HG03280 (cell line): ENCODE results near the gene PKNOX2.

Experiments
- ATAC-seq: cut with Tn5 transposase; IDR thresholded peaks from one replicate; pipeline ENCODE4 v1.9.1; 2021; ENCODE audit warnings: mild to moderate bottlenecking, moderate library complexity; ENCODE audit not compliant: unreplicated experiment

Gene PKNOX2

DNA sequence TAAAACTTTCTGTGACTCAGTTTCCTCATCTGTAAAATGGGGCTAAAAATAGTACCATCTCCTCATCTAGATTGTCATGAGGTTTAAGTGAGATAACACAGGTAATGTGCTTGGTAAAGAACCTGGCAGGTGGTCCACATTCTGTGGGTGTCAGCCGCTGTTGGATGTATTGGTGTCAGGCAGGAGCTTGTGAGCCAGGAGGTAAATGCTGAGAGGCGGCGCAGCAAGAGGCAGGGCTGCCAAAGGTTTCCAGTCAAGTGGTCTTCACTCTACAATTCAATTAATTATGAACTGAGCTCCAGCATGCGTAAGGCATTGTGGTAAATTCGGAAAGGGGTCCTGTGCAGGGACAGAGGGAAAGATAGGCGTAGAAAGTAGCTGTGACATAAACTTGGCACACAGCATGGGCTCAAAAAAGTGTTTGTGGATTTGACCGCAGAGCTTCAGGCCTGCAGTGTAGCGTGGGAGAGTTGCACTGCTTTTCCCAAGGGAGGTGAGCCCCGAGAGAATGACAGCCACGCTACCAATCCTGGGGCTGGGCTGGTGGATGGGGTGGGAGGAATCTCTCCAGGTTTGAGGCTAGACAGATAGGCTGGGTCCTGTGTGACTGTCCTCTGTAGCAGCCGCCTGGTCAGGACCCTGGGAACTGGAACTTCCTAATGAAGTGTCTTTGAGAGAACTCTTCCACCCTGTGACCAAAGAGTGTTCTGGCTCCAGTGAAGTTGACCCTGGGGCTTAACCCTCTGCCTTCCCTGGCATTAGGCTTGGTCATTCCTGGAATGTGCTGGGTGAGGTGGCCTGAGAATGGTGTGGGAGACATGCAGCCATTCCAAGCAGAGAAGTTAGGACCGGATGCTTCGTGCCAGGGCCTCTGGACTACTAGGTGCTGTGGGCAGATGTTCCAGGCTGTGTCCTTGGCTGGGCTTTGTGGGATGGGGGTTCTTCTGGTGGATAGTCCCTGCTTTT, 209.2 kb downstream of the PKNOX2 start:
- ATAC-seq, result no peak

DNA sequence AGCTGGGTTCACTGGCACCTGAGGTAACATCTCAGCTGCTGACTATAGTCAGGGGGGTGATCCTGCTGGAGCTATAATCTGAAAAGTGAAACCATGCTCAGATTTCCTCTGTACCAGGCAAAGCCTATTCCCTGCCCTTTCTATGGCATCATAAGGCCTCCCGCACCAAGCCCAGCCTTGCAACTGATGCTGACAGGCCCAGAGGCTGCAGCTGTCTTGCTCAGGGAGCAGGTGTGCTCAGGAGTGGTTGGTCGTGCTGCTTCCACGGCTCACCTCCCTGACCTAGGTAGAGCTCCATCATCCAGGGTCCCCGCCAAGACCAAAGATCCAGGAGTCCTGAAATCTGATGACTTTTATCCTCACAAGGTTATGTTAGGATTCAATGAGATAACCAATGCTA, 209.8 kb downstream of the PKNOX2 start:
- ATAC-seq, result no peak

DNA sequence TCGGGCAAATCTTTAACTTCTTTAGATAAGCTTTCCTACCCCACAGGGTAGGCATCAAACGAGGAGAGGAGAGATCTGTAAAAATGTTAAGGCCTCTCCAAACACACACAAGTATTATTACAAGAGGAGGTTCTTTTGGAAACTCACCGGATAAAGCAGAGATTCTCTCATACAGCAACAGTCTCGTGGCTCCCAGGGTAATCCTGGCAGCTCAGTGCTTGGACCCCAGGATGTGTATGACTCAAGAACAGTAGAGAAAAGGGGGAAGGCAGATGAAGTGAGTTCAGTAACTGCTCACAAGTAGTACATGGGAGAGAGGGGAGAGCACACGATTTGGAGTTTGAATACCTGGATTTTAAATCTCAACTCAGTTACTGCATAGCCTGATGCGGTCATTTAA, 210.6 kb downstream of the PKNOX2 start:
- ATAC-seq, result no peak

DNA sequence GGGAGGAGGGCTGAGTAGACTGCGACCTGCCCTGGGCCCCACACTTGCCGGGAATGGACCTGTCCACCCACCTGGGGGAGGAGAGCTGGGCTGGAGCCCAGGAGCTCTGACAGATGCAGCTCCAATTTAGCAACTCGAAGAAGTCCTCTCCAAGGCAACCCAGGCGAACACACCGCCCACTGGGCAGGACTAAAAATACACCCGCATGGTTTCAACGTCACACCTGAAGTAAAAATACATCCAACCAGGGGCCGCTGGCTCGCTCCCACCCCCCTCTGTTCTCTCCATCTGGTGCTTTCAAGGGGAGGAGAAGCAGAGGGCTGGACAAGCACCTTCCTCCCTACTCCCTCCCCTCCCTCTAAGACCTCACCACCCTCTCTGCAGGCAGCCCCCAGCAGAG, 211.6 kb downstream of the PKNOX2 start:
- ATAC-seq, result no peak

DNA sequence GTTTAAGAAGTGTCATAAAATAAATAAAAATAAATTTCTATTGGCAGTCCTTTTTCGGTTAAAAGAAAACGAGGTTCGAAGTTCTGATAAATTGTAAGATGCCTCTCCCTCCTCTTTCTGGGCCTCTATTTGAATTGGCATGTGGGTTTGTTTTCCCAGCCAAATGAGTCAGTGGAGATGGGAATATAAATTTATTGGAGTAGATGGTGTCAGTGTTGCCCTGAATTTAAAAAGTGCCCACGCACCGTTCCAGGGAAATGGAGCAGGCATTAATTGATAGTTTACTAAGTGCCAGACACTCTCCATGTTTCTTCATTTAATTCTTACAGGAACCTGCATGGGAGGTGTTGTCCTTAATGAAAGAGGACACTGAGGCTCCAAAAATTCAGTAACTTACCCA, 212.3 kb downstream of the PKNOX2 start:
- ATAC-seq, result no peak

DNA sequence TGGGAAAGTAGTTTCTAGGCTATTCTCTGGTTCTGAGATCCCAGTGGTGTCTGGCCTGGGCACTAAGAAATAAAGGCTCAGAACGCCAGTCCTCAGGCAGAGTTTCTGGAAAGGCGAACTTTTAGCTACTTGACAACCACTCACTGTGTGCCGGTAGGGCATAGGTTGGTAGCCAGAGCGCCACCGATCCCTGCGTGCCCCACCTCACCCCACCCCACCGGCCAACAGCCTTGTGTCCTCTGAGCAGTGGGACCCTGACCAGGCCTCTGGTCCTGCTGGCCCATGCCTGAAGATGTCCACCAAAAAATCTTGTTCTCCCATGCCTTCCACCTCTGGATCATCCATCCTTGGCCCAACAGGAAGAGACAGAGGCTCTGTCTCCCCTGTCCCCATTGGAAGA, 213.5 kb downstream of the PKNOX2 start:
- ATAC-seq, result no peak

DNA sequence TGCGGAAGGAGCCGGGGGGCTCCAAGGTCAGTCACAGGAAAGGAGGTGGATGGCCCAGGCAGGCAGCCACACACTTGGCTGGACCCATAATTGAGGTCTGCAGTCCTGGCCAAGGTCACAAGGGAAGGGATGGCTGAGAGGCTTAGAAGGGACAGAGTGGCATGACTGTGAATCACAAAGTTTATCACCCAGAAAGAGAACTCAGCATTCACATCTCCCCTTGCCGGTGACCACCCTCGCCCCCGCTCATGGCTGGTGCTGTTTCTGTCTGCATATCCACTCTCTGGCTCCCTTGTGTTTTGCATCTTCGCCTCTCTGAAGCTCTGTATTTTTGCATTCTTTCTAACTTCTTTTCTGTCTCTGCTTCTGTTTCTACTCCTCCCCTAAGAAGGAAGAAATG, 214.0 kb downstream of the PKNOX2 start:
- no peak for ATAC-seq

DNA sequence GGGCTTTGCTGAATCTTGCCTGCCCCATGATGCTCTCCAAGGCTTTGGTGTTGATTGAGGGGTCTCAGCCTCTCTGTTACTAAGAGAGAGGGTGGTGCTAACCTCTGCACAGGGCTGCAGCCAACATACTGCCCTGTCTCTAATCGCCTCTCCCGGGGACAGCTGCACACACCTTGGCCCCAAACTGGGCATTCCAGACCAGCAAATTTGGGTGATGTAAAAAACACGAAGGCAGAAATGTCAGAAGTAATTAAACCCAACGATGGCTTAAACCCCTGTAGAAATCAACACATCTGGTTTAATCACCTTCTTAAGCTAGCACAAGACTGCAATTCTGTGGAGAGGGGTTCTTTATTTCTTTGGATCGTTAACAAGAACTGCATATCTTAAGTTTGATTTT, 215.0 kb downstream of the PKNOX2 start:
- ATAC-seq, result no peak

DNA sequence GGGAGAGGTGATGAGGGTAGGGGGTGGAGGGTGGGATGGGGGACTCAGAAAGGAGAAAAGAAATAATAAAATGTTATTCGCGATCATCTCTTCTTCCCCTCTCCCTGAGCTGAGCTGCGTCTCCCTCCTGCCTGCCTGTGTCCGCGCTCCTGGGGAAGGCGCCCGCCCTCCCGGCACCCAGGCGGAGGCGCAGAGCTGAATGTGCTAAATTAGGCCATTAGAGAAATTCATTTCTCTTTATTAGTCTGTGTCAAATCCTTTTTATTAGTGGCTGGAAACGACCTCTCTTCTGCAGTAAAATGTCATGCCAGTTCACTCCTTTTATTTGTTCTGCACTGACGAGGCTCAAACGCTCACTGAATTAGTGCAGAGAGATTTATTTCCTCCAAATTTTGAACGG, 215.4 kb downstream of the PKNOX2 start:
- ATAC-seq, result no peak

DNA sequence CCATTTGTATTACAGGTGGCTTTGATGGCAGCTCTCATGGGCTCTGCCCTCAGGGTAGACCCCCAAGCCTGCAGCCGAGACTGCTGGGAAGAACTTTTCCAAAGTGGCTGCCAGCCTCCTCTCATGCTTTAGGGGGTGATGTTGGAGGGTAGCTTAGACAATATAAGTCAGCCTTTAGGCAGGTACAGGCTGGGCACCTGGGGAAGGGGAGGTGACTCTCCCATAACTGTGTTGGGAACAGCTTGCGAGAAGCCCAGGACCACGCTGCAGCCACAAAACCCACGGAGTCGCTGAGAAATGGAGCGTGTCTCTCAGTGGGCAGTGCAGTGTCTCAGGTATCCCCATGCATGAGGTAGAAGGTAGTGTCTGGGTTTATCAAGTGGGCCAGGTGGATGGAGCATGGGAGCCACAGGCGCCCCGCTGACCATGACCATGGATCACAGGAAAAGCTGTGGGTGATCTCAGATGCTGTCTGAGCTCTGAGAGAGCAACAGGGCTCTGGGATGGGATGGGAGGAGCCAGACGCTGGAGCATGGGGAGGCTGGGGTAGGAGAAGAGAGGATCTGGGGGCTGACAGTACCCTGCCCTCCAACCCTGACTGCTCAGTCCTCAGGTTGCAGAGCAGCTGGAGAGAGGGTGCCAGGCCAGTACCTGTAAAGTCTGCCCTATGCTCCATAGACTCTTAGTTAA, 216.3 kb downstream of the PKNOX2 start:
- ATAC-seq, result no peak

DNA sequence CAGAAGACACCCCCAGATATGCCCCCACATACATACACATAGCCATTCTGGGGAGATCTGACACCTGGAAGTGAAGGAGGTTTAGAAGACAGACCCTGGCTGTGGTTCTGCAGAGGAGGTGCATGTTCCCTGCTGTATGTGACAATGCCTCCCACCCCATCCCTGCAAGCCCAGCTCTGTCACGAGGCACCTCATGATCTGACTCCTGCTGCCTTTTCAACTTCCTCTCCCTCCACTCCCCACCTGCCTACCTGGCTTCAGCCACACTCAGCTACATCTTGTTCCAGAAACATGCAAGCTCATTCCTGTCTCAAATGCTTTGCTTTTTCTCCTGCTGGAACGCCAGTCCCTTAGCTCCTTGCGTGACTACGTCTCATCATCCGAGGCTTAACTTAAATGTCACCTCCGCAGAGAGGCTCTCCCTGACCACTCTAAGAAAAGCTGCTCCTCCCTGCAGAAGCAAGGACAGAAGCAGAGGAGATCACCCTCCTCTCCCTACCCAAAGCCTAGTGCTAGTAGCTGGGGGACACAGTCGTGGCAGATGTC, 217.0 kb downstream of the PKNOX2 start:
- no peak for ATAC-seq

DNA sequence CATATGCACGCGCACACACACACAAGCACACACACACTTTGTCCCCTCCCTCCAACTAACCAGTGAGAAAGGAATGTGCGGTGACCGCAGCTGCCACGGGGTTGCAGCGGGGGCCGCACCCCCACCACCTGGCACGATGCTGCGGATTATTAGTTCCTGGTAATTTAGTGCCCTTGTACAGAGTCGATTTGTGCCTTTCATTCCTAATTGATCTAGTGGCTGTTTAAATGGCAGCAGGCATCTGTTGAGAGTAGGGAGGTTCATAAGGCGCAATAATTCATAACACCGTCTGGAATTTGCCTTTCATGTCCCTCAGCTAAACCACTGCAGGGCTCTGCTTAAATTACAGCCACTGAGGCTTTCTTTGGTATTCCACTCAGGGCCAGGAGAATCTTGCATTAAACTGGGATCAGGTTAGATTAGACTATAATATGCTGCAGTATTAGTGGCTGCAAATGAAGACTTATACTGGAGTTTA, 217.8 kb downstream of the PKNOX2 start:
- ATAC-seq, result no peak

DNA sequence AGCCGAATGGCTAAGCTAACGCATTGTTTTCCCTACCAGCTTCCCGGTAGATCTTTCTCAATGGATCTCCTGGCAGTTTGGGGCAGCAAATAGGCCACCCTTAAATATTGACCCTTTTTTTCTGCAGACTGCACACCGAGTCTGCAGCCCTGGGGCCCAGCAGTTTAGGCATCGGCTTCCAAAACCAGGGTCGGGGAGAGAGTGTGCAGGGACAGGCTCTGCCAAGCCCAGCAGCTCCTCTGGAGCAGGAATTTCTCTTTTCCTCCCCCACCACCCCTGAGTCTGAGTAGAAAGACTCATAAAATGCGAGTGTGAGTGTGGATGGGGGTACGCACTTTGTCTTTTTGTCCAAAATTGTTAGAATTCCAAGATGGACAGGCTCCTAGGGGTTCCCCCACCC, 218.3 kb downstream of the PKNOX2 start:
- ATAC-seq, result no peak

DNA sequence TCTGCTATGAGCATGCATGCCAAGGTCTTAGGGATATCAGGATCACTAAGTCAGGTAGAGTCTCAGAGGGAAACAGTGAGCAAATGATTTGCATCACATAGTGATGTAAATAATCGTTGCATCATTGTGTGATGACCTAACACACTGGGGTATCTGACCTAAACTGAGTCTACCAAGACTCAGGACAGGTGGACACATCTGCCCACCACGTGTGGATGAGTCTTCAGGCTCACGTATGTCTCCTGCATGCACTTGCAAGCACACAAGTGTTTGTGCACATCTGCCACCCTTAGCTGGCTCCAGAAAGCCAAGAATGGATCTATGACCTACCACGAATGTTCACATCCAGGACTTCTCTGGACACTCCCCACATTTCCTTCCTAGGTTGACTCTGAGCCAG, 220.3 kb downstream of the PKNOX2 start:
- no peak for ATAC-seq

DNA sequence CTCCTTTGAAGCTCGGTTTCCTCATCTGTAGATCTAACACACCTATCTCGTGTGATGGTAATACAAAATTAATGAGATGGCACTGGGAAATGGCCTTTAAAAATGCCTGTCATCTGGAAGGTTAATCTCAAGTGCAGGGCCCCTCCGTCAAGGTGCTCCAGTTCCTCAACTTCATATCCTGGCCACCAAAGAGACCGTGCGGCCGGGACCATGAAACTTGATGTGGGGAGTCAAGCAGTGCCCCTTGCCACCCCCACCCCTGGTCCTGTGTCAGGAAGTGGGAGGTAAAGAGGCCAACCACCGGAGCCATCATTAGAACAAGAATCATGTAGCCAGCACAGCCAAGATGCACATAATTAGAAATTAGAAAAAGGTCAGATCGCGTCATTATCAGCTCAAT, 223.3 kb downstream of the PKNOX2 start:
- ATAC-seq, result no peak

DNA sequence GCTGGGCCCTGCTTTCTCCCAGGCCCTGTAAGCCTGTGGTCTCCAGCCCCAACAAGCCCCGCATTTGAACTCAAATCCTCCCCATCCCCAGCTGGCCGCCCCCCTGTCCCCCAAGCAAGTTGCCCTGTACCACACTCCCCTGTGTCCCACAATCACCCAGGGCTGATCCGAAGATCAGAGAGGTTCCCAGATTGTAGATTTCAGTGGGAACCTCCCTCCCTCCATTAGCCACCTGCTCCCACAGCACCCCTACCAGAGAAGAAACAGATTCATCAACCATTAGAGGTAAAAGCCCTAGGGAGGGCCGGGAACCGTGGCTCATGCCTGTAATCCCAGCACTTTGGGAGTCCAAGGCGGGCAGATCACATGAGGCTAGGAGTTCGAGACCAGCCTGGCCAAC, 224.1 kb downstream of the PKNOX2 start:
- no peak for ATAC-seq

DNA sequence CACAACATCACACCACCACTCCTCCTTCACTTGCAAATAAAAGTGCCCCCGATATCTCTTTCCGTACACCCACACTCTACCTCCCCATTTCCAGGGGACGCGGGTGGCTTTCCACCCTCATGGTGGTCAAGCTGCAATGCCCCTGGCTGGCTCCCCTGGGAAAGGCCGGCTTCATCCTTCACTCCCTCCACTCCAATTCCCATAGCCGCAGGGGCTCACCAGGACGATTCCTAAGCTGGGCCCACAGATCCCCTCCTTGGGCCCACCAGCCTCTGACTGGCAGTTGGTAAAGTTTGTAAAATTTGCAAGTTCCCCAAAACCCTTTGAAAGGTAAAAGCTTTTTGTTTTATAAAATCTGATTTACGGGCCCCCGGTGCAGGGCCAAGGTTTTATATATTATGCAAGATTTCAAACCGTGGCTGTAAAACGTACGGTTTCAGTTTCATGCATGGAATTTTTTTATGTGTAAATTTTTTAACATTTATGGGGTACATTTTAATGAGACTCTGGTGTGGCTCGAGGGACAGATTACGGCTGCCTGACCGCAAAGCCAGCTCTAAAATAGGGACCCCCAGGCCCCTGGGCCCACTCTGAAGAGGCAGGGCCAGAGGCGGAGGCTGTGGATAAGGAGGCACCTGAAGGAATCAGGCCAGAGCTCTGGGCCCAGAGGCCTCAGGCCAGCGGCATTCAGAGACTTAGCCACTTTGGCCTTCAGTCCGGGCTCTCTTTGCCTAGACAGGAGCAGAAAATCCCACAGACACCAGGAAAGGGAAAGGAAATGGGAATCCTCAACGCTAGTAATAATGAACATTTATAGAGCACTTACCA, 225.0 kb downstream of the PKNOX2 start:
- ATAC-seq, result no peak

DNA sequence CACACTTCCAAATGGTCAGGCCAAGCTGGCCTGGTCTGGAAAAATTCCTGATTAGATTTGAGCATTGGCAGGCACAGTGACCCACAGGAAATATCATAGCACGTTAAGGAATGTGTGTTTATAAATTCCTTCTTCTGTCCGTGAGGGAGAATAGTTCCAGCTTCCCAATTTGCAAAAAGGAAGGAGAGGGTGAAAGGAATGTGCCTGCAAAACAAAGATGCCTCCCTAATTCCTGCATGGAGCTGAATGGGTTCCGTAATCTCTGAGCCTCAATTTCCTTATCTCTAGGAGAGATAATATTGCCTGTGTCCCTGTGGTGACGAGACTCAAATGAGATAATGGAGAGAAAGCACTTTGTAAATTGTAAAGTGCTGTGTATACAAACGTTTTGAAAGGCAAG, 226.4 kb downstream of the PKNOX2 start:
- no peak for ATAC-seq

DNA sequence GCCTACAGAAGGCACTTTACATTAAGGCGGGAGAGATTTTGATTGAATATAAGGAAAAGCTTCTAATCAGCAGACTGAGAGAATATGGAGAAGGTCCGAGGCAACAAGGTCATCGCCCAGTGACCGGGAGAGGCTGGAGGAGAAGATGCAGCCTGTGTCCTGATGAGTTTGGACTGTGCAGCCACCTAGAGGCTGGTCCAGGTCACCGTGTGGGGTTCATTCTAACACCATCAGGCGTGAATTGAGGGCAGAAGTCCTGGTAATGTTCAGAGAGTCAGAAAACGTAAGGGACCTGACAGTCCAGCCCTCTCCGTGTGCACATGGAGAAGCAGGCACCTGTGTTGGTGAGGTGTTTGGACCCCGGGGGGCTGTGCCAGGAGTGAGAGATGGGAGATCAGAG, 228.8 kb downstream of the PKNOX2 start:
- ATAC-seq, result no peak

DNA sequence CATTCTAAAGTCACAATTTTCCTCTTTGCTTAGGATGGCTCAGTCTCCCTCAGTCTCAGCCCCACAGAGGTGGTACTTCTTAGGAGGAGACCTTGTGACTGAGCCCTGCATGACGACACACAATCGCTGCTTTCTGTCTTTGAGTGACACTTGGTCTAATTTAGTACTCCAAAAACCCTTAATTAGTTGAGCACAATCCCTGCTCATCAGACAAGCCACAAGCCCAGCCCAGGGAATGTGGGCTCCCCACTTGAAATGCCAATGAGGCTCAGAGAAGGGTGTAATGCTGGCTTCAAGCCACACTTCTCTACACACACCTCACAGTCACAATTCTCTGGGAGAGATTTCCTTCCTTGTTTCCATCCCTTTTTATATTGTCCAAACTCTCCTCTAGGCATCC, 229.7 kb downstream of the PKNOX2 start:
- ATAC-seq, result no peak

DNA sequence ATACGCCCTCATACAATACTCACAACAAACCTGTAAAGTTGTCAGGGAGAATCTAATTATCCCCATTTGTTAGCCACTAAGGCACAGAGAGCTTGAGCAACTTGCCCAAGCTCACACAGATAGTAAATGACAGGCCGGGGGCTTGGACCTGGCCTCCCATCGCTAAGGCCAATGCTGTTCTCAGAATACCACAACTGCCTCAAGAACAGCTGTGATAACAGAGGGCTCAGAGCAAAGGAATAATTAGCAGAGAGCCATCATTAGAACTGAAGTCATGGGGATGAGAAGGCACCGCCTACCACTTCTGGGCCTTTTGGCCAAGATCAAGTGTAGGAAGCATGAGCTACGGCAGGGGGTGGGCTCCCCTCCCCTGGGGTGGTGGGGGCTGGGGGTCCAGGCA, 232.9 kb downstream of the PKNOX2 start:
- no peak for ATAC-seq
